Measurements from ENCODE around the gene CNTNAP2.
"Not testable (repeated sequence)": the region's sequence is repeated elsewhere in the genome, so short reads cannot be mapped to it uniquely, and the experiment has no call there.

CNTNAP2 gene

GRCh38 chr7:146185844-146186243, 69.2 kb downstream of the CNTNAP2 start:
- H3K9me3 ChIP-seq (ENCODE audit: control insufficient read depth, insufficient read depth, low read depth, low read length), result no peaks in the 10 kb centered on the region
- TF ChIP-seq ZFHX2 (tag by site-specific recombination; conservative IDR thresholded peaks at IDR 0.05) (no peak), ZNF585B (tag by site-specific recombination; IDR thresholded peaks at IDR 0.05) (no peak), HOXC10 (CRISPR knock-in tag; IDR thresholded peaks at IDR 0.05) (no peak), TCF7L2 (IDR thresholded peaks at IDR 0.05; ENCODE audit: borderline replicate concordance, low read depth, low read length) (no peak), ZBTB1 (tag by site-specific recombination; IDR thresholded peaks at IDR 0.05) (no peak), ZFP69B (tag by site-specific recombination; IDR thresholded peaks at IDR 0.05) (no peak), ZNF530 (tag by site-specific recombination; IDR thresholded peaks at IDR 0.05; ENCODE audit: low read depth) (no peak), ZBTB8A (tag by site-specific recombination; IDR thresholded peaks at IDR 0.05) (no peak), ZNF121 (tag by site-specific recombination; IDR thresholded peaks at IDR 0.05) (no peak), ZBTB49 (tag by site-specific recombination; IDR thresholded peaks at IDR 0.05; ENCODE audit: low read depth) (no peak), KLF1 (tag by site-specific recombination; IDR thresholded peaks at IDR 0.05) (no peak), ZNF621 (tag by site-specific recombination; IDR thresholded peaks at IDR 0.05) (no peak), GLI2 (tag by site-specific recombination; IDR thresholded peaks at IDR 0.05; ENCODE audit: borderline replicate concordance, low read depth) (no peak), ZNF280D (tag by site-specific recombination; IDR thresholded peaks at IDR 0.05) (no peak)
- H3K27ac ChIP-seq (ENCODE audit: extremely low read depth, low read depth, low read length), result no peak overlapping the region
- no peaks in the 10 kb centered on the region for H3K4me1 ChIP-seq (ENCODE audit: control insufficient read depth, insufficient read depth, low read length)
- no peaks in the 10 kb centered on the region for H3K36me3 ChIP-seq (ENCODE audit: control insufficient read depth in 2 of 2, insufficient read depth in 1 of 2, low read length in 2 of 2)
- POLR2A ChIA-PET, result no interaction called here
- no peak overlapping the region for H3K4me3 ChIP-seq (ENCODE audit: low read depth, low read length)
- CTCF ChIA-PET, result no interaction called here

GRCh38 chr7:146191428-146191827, 74.8 kb downstream of the CNTNAP2 start:
- H3K4me1 ChIP-seq (ENCODE audit: control insufficient read depth, insufficient read depth, low read length); CTCF ChIA-PET; H3K27ac ChIP-seq (ENCODE audit: extremely low read depth, low read depth, low read length); H3K4me3 ChIP-seq (ENCODE audit: low read depth, low read length); H3K36me3 ChIP-seq (ENCODE audit: control insufficient read depth in 2 of 2, insufficient read depth in 1 of 2, low read length in 2 of 2); POLR2A ChIA-PET; H3K9me3 ChIP-seq (ENCODE audit: control insufficient read depth, insufficient read depth, low read depth, low read length): not testable (repeated sequence)

GRCh38 chr7:146201945-146202344, 85.3 kb downstream of the CNTNAP2 start:
- Histone ChIP-seq H3K9me3 (ENCODE audit: control insufficient read depth, insufficient read depth, low read depth, low read length) (no peaks in the 10 kb centered on the region), H3K36me3 (ENCODE audit: control insufficient read depth in 2 of 2, insufficient read depth in 1 of 2, low read length in 2 of 2) (no peaks in the 10 kb centered on the region), H3K4me3 (ENCODE audit: low read depth, low read length) (no peak overlapping the region), H3K27ac (ENCODE audit: extremely low read depth, low read depth, low read length) (no peak overlapping the region), H3K4me1 (ENCODE audit: control insufficient read depth, insufficient read depth, low read length) (no peaks in the 10 kb centered on the region)
- POLR2A ChIA-PET, result no interaction called here
- CTCF ChIA-PET, result no interaction called here
- TF ChIP-seq ZNF530 (tag by site-specific recombination; IDR thresholded peaks at IDR 0.05; ENCODE audit: low read depth), result no peak
- no peak for TF ChIP-seq AEBP2 (tag by site-specific recombination; IDR thresholded peaks at IDR 0.05; ENCODE audit: borderline replicate concordance)
- no peak for TF ChIP-seq ZNF664 (tag by site-specific recombination; IDR thresholded peaks at IDR 0.05)
- TF ChIP-seq ZNF423 (tag by site-specific recombination; IDR thresholded peaks at IDR 0.05), result no peak
- no peak for TF ChIP-seq ZNF768 (tag by site-specific recombination; IDR thresholded peaks at IDR 0.05)
- no peak for TF ChIP-seq ZNF221 (tag by site-specific recombination; IDR thresholded peaks at IDR 0.05; ENCODE audit: borderline replicate concordance)
- TF ChIP-seq OVOL3 (tag by site-specific recombination; IDR thresholded peaks at IDR 0.05), result no peak
- TF ChIP-seq PRDM10 (tag by site-specific recombination; IDR thresholded peaks at IDR 0.05), result no peak
- TF ChIP-seq ZNF184 (tag by site-specific recombination; IDR thresholded peaks at IDR 0.05), result no peak
- no peak for TF ChIP-seq ZBTB7A (tag by site-specific recombination; IDR thresholded peaks at IDR 0.05; ENCODE audit: low read depth)
- TF ChIP-seq ZNF571 (tag by site-specific recombination; IDR thresholded peaks at IDR 0.05), result no peak
